HepG2 (cell line): Measurements from ENCODE around the gene IQCK. TPM values are rescaled to one million over a fixed set of nuclear protein-coding genes. Genes with fewer than 3 reads are reported as not detected.
A peak's percentile ranks its signal among the peaks of the same experiment; 100 is the strongest.

ENCODE experiments used
- ASH2L ChIP-seq: fragments of 300-600, 200-600 bp; sonication (generic); IDR thresholded peaks from 2 replicates; pipeline ENCODE4 v1.7.0; 2017; ENCODE audit warnings: low read depth, mild to moderate bottlenecking, moderate library complexity, mixed read lengths, low read length; ENCODE audit not compliant: insufficient read length
- CCDC6 ChIP-seq: sonication (generic); formaldehyde crosslinking; IDR thresholded peaks from 2 replicates; pipeline ENCODE4 v1.8.1; 2022; ENCODE audit warnings: mild to moderate bottlenecking, missing genetic modification reagents, moderate library complexity
- EP300 ChIP-seq, 3 experiments: sonication (generic) in 1 of 3; formaldehyde crosslinking in 1 of 3; IDR thresholded peaks; 2 replicates each; pipeline versions ENCODE4 v1.5.1 to v1.6.1; 2011 to 2020; ENCODE audit warnings: low read depth in 2 of 3, low read length in 2 of 3, borderline replicate concordance in 1 of 3, improper control_type of control experiment in 1 of 3, mild to moderate bottlenecking in 1 of 3, missing genetic modification reagents in 1 of 3, moderate library complexity in 1 of 3
- ETV5 ChIP-seq: IDR thresholded peaks from 2 replicates; pipeline ENCODE4 v1.6.1; 2018; ENCODE audit warnings: missing biosample characterization, missing genetic modification reagents, inconsistent platforms, borderline replicate concordance
- FOXJ3 ChIP-seq: sonication (generic); formaldehyde crosslinking; IDR thresholded peaks from 2 replicates; pipeline ENCODE4 v1.4.0; 2020; ENCODE audit warnings: missing genetic modification reagents, mild to moderate bottlenecking, borderline replicate concordance
- HNF1A ChIP-seq, 2 experiments: sonication (generic) in 1 of 2; formaldehyde crosslinking in 1 of 2; IDR thresholded peaks; 2 replicates each; pipeline versions ENCODE4 v1.4.0 to v1.6.1; 2016 to 2020; ENCODE audit warnings: borderline replicate concordance in 1 of 2, low read depth in 1 of 2, mild to moderate bottlenecking in 1 of 2, missing genetic modification reagents in 1 of 2
- JUNB ChIP-seq: sonication (generic); formaldehyde crosslinking; IDR thresholded peaks from 2 replicates; pipeline ENCODE4 v1.8.0; 2022; ENCODE audit warnings: missing genetic modification reagents, mild to moderate bottlenecking, borderline replicate concordance
- MAFG ChIP-seq: sonication (generic); formaldehyde crosslinking; IDR thresholded peaks from 2 replicates; pipeline ENCODE4 v1.5.1; 2020; ENCODE audit warnings: mild to moderate bottlenecking, missing genetic modification reagents
- NR2F6 ChIP-seq, 2 experiments: IDR thresholded peaks; 2 replicates each; pipeline ENCODE4 v1.6.1; 2016; ENCODE audit warnings: antibody characterized with exemption in 1 of 2, mild to moderate bottlenecking in 1 of 2
- PHF21A ChIP-seq: sonication (generic); formaldehyde crosslinking; IDR thresholded peaks from 2 replicates; pipeline ENCODE4 v1.5.0; 2020; ENCODE audit warnings: mild to moderate bottlenecking, missing genetic modification reagents
- RARA ChIP-seq: IDR thresholded peaks from 2 replicates; pipeline ENCODE4 v1.6.1; 2016; ENCODE audit warnings: missing genetic modification reagents, missing compliant biosample characterization
- REPIN1 ChIP-seq: sonication (generic); formaldehyde crosslinking; IDR thresholded peaks from 2 replicates; pipeline ENCODE4 v1.8.0; 2022; ENCODE audit warnings: missing genetic modification reagents, low read depth, mild to moderate bottlenecking, borderline replicate concordance
- SAP130 ChIP-seq: IDR thresholded peaks from 2 replicates; pipeline ENCODE4 v1.6.1; 2016; ENCODE audit warnings: low read depth
- SIN3B ChIP-seq: fragments of 150-350 bp; IDR thresholded peaks from 2 replicates; pipeline ENCODE4 v1.6.1; 2014; ENCODE audit warnings: low read length
- SMYD3 ChIP-seq: sonication (generic); formaldehyde crosslinking; IDR thresholded peaks from 2 replicates; pipeline ENCODE4 v1.8.1; 2023; ENCODE audit warnings: mild to moderate bottlenecking, missing genetic modification reagents
- ZFP37 ChIP-seq: sonication (generic); formaldehyde crosslinking; IDR thresholded peaks from 2 replicates; pipeline ENCODE4 v1.4.0; 2020; ENCODE audit warnings: missing genetic modification reagents, borderline replicate concordance
- ZNF263 ChIP-seq: sonication (generic); formaldehyde crosslinking; IDR thresholded peaks from 2 replicates; pipeline ENCODE4 v1.4.0; 2020; ENCODE audit warnings: missing genetic modification reagents
- ZNF530 ChIP-seq: sonication (generic); formaldehyde crosslinking; IDR thresholded peaks from 2 replicates; pipeline ENCODE4 v1.5.0; 2020; ENCODE audit warnings: low read depth, mild to moderate bottlenecking, missing genetic modification reagents
- polyA plus RNA-seq, 8 experiments: library from polyadenylated mRNA; depleted of rRNA in 3 of 8; stranded (reverse) in 7 of 8; unstranded in 1 of 8; fragments of >200 nt; fragmentation: Illumina TruSeq in 4 of 8; extraction: Trizol in 4 of 8; gene quantifications; 2 replicates each; pipeline versions ENCODE4 v1.2.1 to v1.2.3, GENCODE V29; 2011 to 2016; ENCODE audit warnings: low read depth in 4 of 8, missing spikeins in 1 of 8, mixed read lengths in 1 of 8; ENCODE audit not compliant: insufficient read depth in 1 of 8
- total RNA-seq, 5 experiments: library from RNA; depleted of rRNA; stranded (reverse); fragments of >200 nt; fragmentation: Illumina TruSeq; extraction: Trizol; gene quantifications; 2 replicates each; pipeline ENCODE4 v1.2.3, GENCODE V29; 2016; ENCODE audit warnings: low read depth in 1 of 5
- TF ChIP-seq, protein P1 (sequence below): sonication (generic); formaldehyde crosslinking; IDR thresholded peaks from 2 replicates; pipeline ENCODE4 v1.9.0; 2021; ENCODE audit warnings: missing genetic modification reagents, borderline replicate concordance
- TF ChIP-seq, protein P2 (sequence below): sonication (generic); formaldehyde crosslinking; IDR thresholded peaks from 2 replicates; pipeline ENCODE4 v1.4.0; 2020; ENCODE audit warnings: mild to moderate bottlenecking, missing genetic modification reagents

The IQCK gene
- total and polyA plus RNA-seq, 2 of the 13 experiments (the other 11 are each of a cell fraction or from before 2014, with no cell fraction given), result 5.1 to 7.3 TPM

- TF ChIP-seq, protein P1, sequence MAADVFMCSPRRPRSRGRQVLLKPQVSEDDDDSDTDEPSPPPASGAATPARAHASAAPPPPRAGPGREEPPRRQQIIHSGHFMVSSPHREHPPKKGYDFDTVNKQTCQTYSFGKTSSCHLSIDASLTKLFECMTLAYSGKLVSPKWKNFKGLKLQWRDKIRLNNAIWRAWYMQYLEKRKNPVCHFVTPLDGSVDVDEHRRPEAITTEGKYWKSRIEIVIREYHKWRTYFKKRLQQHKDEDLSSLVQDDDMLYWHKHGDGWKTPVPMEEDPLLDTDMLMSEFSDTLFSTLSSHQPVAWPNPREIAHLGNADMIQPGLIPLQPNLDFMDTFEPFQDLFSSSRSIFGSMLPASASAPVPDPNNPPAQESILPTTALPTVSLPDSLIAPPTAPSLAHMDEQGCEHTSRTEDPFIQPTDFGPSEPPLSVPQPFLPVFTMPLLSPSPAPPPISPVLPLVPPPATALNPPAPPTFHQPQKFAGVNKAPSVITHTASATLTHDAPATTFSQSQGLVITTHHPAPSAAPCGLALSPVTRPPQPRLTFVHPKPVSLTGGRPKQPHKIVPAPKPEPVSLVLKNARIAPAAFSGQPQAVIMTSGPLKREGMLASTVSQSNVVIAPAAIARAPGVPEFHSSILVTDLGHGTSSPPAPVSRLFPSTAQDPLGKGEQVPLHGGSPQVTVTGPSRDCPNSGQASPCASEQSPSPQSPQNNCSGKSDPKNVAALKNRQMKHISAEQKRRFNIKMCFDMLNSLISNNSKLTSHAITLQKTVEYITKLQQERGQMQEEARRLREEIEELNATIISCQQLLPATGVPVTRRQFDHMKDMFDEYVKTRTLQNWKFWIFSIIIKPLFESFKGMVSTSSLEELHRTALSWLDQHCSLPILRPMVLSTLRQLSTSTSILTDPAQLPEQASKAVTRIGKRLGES (CRISPR knock-in tag), result no peak
- TF ChIP-seq FOXJ3 (peak; percentile 57; the same call in 1 of the 2 replicates), SIN3B (no peak), RARA (CRISPR knock-in tag) (peak; percentile 73), SMYD3 (CRISPR knock-in tag) (no peak), EP300 (IDR thresholded peaks at IDR 0.05; ENCODE audit: low read depth in 2 of 2, low read length in 2 of 2) (peak in 1 of 2 experiments; percentile 48; a peak in 2 of 4 replicates), EP300 (CRISPR knock-in tag; IDR thresholded peaks at IDR 0.05; ENCODE audit: borderline replicate concordance) (no peak), MAFG (no peak), ETV5 (CRISPR knock-in tag) (peak; percentile 66; the same call in 1 of the 2 replicates), ASH2L (peak; percentile 34), SAP130 (CRISPR knock-in tag) (peak; percentile 76), NR2F6 (IDR thresholded peaks at IDR 0.05) (peak; percentile 78), NR2F6 (CRISPR knock-in tag; IDR thresholded peaks at IDR 0.05) (peak; percentile 83), JUNB (CRISPR knock-in tag) (no peak), ZFP37 (CRISPR knock-in tag) (no peak), ZNF263 (CRISPR knock-in tag) (no peak), ZNF530 (CRISPR knock-in tag) (no peak), CCDC6 (no peak), REPIN1 (0 out of 2 replicates have a peak, but pooled peaks have one; percentile 24), PHF21A (CRISPR knock-in tag) (no peak), HNF1A (IDR thresholded peaks at IDR 0.05; ENCODE audit: low read depth) (peak; percentile 72), HNF1A (CRISPR knock-in tag; IDR thresholded peaks at IDR 0.05; ENCODE audit: borderline replicate concordance) (peak; percentile 47; the same call in 1 of the 2 replicates)
- TF ChIP-seq, protein P2, sequence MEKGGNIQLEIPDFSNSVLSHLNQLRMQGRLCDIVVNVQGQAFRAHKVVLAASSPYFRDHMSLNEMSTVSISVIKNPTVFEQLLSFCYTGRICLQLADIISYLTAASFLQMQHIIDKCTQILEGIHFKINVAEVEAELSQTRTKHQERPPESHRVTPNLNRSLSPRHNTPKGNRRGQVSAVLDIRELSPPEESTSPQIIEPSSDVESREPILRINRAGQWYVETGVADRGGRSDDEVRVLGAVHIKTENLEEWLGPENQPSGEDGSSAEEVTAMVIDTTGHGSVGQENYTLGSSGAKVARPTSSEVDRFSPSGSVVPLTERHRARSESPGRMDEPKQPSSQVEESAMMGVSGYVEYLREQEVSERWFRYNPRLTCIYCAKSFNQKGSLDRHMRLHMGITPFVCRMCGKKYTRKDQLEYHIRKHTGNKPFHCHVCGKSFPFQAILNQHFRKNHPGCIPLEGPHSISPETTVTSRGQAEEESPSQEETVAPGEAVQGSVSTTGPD, result no peak
Measured at GRCh38 chr16:19744670-19745069, 26.6 kb downstream of the IQCK start (continued).
